Anterior cingulate cortex (tissue), 58 donors: Measurements from ENCODE around the gene OR51B4.
"Not testable (repeated sequence)": the region's sequence is repeated elsewhere in the genome, so short reads cannot be mapped to it uniquely, and the experiment has no call there.

ENCODE experiments used
- DNase-seq, 58 donors: peaks; one replicate each; lab custom pipeline; 2025; lab: John Stamatoyannopoulos, UW

The OR51B4 gene

DNA sequence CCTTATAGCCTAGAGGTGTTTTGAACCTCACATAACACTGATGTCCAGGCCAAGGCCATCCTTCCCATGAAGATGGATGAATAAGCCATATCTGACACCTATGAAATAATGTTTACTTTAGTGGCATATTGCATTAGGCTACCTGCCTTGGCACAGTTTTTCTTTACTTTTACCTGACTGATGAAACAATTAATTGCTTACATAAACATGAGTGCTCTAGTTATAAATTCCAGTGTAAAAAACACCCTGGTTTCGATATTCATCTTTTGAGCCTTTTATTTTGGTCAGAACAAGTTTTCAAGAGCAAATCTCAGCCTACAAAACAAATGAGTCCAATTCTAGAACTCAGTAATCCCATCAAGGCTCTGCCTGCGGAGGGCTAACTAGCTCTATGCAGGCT, 25.0 kb downstream of the OR51B4 start:
- no peak for DNase-seq

DNA sequence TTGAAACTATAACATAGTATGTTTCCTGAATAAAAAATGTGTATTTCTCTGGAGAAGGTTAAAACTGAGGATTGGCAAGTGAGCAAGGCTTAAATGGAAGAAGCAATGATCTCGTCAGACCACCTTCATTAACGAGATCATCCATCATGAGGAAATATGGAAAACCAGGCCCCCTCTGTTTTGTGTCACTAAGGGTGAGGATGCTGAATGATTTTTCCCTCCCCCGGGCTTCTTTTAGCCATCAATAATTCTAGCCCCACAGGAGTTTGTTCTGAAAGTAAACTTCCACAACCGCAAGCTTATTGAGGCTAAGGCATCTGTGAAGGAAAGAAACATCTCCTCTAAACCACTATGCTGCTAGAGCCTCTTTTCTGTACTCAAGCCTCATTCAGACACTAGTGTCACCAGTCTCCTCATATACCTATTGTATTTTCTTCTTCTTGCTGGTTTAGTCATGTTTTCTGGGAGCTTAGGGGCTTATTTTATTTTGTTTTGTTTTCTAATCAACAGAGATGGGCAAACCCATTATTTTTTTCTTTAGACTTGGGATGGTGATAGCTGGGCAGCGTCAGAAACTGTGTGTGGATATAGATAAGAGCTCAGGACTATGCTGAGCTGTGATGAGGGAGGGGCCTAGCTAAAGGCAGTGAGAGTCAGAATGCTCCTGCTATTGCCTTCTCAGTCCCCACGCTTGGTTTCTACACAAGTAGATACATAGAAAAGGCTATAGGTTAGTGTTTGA, 26.2 kb downstream of the OR51B4 start:
- DNase-seq = no peak

DNA sequence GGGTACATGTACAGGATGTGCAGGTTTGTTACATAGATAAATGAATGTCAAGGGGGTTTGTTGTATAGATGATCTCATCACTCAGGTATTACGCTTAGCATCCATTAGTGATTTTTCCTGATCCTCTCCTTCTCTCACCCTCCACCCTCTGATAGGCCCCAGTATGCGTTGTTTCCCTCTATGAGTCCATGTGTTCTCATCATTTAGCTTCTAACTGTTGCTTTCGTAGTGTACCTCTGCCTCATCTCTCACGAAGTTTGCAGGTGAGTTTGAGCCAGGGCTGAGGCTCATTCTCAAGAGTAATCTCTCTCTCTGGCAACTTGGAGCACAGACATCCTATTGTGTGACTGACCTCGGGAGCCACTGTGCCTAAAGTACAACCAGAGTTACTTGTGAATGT, 27.4 kb downstream of the OR51B4 start:
- no peak for DNase-seq

DNA sequence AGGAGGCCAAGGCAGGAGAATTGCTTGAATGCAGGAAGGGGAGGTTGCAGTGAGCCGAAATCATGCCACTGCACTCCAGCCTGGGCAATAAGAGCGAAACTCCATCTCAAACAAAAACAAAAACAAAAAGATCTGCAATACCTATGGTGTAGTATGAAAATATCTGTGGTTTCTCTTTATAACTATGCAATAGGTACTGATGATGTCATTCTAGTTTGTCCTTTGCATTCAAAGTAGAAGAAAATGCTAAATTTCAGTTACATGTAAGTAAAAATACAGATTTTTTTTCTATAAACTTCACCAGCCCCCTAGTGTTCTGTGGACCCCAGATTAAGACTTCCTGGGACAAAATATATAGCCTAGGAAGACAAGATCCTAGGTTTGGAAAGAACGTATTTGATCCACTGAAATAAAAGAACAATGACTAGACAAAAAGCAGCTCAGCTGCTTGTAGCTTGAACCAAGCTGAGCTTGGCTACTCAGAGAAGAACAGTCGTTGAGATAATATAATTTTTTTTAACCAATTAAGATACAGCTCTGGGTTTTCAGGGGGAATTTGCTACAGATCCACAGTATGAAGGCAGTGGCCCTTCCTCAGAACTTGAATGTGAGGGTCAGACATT, 29.2 kb downstream of the OR51B4 start:
- no peak for DNase-seq

DNA sequence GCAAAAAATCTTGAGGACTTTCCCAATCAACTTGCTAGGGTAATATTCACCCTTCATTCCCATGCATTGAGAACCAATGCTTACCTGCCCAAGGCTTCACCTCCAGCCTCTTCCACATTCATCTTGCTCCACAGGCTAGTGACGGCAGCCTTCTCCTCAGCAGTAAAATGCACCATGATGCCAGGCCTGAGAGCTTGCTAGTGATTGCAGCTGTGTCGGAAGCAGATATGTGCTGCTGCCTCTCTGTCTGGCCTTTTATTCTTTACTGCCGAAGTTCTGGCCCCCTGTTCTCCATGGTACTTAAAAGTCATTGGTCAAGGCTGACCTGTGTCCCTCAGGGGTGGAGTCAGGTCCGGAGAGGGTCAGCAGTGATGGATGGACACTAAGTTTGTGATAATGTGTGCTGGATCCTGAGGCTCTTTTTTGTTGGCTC, 32.0 kb downstream of the OR51B4 start, which contains the start of gene HBE1:
Gene HBE1 (minus strand): TSS at position 231 of the 433 bp plus-strand sequence. CDS start 55 bp downstream, at position 176.
- no peak for DNase-seq

DNA sequence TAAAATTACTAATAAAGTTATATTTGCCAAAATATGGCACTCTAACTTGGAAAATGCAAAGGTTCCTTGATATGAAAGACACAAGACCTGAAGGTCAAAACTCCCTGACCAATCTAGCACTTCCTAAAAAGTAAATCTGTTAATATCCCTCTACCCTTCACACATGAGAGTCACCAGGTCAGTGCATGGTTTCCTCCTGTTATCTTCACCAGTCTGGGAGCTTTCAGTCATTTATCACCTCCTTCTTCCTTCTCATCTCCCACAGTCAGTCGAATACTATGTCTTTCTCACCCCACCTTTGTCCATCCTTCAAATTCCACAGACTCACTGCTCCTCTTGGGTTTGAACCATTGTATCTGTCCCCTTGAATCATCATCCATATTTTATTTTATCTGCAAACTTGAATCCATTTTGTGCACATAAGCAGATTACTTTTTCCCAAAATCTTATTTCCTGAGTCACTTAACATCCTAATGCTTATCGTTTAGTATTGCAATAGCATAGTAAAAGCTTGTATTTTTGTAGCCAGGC, 34.6 kb downstream of the OR51B4 start:
- DNase-seq = no peak

DNA sequence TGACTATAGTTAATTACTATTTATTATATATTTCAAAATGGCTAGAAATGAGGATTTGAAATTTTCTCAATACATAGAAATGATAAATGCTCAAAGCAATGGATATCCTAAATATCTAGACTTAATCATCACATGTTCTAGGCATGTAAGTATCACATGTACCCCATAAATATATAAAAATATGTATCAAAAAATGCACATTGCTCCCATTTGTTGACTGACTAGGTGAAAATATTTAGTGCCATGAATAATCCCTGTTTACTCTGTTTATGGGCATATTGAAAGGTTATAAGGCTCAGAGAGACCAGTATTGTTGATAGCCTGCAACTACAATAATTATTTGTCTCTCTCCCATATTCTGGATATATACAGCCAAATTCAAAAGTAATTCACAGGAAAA, 35.1 kb downstream of the OR51B4 start:
- no peak for DNase-seq

DNA sequence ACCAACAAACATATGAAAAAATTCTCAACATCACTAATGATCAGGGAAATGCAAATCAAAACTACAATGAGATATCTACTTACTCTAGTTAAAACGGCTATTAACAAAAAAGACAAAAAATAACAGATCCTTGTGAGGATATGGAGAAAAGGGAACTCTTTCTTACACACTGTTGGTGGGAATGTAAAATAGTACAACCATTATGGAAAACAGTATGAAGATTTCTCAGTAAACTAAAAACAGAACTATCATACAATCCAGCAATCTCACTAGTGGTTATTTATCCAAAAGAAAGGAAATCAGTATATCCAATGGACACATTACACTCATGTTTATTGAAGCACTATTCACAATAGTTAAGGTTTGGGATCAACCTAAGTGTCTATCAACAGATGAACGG, 35.9 kb downstream of the OR51B4 start:
- DNase-seq = no peak

DNA sequence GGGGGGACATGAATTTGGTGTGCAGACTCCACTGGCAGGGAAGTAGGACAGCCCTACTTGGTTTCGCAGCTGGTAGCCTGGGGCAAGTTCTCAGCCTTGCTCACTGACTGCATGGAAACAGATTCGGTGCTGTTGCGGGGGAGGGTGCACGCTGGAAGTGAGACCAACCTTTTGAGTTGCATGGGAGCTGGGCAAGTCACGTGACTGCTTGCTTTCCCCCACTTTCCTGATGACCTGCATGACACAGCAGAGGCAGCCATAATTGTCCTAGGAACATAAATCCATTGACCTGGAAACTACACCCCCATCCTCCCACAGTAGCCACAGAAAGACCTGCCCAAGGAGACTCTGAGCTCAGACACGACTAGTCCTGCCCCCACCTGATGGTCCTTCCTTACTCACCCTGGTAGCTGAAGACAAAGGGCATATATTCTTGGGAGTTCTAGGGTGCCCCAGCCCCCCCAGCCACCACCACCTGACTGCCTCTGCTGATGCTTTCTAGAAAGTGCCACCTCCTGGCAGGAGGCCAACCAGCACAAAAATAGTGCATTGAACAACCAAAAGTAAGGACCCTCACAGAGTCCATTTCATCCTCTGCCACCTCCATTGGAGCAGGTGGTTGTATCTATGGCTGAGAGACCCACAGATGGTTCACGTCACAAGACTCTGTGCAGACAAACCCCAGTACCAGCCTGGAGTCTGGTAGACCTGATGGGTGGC, 43.0 kb downstream of the OR51B4 start:
- DNase-seq = no peak

DNA sequence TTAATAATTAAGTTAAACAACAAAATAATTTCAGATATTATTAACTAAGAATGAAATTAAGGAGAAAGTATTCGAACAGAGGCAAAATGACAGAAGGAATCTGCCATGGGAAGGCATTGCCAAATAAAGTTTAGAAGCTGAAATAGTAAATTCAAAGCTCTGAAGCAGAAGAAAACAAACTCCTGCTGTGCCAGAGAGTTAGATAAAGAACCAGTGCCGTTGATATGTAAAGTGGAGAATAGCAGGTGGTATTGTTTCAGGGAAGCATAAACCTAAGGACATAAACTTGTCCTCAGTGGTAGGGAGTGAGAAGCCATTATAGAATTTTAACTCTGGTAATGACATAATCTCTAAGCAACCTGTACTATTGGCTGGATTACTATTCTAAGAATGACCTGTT, 44.5 kb downstream of the OR51B4 start:
- no peak for DNase-seq

DNA sequence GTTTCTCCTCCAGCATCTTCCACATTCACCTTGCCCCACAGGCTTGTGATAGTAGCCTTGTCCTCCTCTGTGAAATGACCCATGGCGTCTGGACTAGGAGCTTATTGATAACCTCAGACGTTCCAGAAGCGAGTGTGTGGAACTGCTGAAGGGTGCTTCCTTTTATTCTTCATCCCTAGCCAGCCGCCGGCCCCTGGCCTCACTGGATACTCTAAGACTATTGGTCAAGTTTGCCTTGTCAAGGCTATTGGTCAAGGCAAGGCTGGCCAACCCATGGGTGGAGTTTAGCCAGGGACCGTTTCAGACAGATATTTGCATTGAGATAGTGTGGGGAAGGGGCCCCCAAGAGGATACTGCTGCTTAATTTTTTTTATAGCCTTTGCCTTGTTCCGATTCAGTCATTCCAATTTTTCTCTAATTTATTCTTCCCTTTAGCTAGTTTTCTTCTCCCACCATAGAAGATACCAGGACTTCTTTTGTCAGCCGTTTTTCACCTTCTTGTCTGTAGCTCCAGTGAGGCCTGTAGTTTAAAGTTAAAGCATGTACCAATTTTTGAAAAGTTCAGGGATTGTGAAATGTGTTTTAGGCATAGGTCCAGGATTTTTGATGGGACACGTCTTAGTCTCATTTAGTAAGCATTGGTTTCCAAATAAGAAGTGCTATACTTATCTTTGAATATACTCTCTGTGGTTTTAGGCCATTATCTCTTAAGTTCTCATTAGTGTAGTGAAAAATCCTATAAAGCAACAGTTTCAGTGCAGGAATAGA, 46.9 kb downstream of the OR51B4 start, which contains the start of gene HBG2:
Gene HBG2 (minus strand): TSS at position 136 of the 768 bp plus-strand sequence. CDS start 53 bp downstream, at position 83.
- DNase-seq = not testable (repeated sequence)

DNA sequence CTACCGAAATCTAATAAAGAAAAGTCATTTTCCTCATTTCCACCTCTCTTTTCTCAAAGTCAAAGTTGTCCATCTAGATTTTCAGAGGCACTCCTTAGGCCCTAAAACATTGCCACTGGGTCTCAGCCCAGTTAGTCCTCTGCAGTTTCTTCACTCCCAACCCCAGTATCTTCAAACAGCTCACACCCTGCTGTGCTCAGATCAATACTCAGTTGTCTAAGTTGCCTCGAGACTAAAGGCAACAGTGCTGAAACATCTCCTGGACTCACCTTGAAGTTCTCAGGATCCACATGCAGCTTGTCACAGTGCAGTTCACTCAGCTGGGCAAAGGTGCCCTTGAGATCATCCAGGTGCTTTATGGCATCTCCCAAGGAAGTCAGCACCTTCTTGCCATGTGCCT, 47.7 kb downstream of the OR51B4 start:
- DNase-seq = not testable (repeated sequence)

DNA sequence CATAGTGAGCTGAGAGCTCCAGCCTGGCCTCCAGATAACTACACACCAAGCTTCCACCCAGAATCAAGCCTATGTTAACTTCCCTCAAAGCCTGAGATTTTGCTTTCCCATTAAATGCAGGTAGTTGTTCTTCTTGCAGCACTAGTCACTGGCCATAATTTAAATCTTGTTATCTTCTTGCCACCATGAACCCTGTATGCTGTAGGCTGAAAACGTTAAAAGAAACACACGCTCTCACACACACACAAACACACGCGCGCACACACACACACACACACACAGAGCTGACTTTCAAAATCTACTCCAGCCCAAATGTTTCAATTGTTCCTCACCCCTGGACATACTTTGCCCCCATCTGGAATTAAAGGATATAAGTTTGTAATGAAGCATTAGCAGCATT, 48.3 kb downstream of the OR51B4 start:
- DNase-seq = not testable (repeated sequence)

DNA sequence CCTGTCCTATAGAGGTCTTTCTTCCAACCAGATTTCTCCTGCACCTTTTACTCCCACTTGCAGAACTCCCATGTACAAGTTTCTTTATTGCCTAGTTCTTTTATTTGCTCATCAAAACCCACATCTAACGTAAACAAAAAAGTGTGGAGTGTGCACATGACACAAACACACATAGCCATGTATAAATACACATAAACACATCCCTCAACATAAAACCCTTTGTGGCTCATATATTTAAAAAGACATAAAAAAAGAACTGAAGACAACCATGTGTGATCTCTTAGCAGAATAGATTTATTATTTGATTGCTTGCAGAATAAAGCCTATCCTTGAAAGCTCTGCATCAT, 48.9 kb downstream of the OR51B4 start:
- DNase-seq = no peak

DNA sequence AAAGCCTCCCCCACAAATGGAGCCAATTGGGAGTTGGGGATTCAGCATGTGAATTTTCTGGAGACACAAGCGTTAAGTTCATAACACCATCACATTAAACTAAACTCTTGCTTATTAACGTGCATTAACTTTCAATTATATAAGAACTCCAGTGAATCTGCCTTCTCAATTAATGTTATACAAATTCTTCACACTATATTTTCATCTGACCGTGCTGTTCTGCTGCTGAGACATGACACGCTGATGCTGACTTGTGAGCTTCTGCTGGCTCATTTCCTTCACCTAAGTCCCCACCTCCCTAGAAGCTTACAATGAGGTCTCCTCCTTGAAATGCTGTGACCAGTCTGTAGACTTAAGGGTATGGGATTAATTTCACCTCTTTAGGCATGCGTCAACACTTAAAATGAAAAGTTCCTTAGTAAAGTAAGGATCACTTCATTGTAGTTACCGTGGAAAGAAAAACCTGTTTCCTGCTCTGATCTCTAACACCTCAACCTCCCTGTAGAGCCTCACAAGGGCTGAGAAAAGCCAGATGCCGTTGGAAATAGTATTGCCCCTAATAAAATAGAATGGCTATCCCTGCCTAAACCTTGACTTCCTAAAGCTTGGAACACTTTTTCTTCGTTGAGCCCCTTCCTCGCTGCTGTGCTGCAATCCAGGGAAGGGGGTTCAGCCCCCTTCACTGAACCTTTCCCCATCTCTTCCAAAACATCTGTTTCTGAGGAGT, 49.4 kb downstream of the OR51B4 start:
- no peak for DNase-seq

DNA sequence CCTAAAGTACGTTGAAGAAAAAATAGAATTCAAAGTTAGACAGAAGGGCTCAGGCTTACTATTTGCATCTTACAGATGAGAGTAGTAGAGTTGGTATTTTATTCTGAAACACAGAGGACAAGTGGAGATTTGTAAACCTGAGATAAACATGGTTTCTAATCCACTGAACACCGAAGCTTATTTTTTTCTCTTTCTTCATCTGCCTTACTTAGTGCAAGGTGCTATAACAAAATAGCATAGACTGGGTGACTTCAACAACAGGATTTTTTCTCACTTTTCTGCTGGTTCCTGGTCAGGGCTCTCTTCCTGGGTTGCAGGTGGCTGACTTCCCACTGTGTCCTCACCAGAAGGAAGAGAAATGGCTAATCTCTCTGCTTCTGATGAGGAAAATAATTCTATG, 50.0 kb downstream of the OR51B4 start:
- DNase-seq = no peak
